Gastrocnemius medialis (tissue), 4 donors: ENCODE measurements around the gene PTH2R. TPM values are rescaled to one million over a fixed set of nuclear protein-coding genes. Genes with fewer than 3 reads are reported as not detected.

ENCODE experiments used
- ATAC-seq, 2 donors: fragments of 150-250 bp; one replicate each; pipeline ENCODE4 v1.9.1; 2016
- DNase-seq, 2 donors: peaks; one replicate each; pipeline ENCODE4 v3.0.0-alpha.2; 2019
- H3K27ac ChIP-seq, 4 donors: fragments of 200-600 bp; sonication (generic); 1 replicate in 1 of 4; 2 replicates in 3 of 4; pipeline ENCODE4 v1.5.1; 2016 to 2018; ENCODE audit warnings: mild to moderate bottlenecking in 2 of 4, moderate library complexity in 1 of 4
- H3K27me3 ChIP-seq, 3 donors: fragments of 200-600 bp; sonication (generic) in 2 of 3; 1 replicate in 1 of 3; 2 replicates in 2 of 3; pipeline versions ENCODE4 v1.5.1 to v1.6.0; 2016 to 2019; ENCODE audit warnings: mild to moderate bottlenecking in 1 of 3, moderate library complexity in 1 of 3
- H3K36me3 ChIP-seq, 2 donors: fragments of 200-600 bp; sonication (generic) in 1 of 2; one replicate each; pipeline ENCODE4 v1.5.1; 2017 to 2018
- H3K4me1 ChIP-seq, 2 donors: fragments of 200-600 bp; sonication (generic) in 1 of 2; one replicate each; pipeline ENCODE4 v1.5.1; 2016 to 2017; ENCODE audit warnings: mild to moderate bottlenecking in 2 of 2
- H3K4me3 ChIP-seq, 4 donors: fragments of 200-600 bp; sonication (generic) in 3 of 4; 1 replicate in 1 of 4; 2 replicates in 3 of 4; pipeline ENCODE4 v1.5.1; 2016 to 2019; ENCODE audit warnings: mild to moderate bottlenecking in 2 of 4
- H3K9me3 ChIP-seq, 3 donors: fragments of 200-600 bp; sonication (generic) in 2 of 3; 1 replicate in 1 of 3; 2 replicates in 2 of 3; pipeline ENCODE4 v1.5.1; 2016 to 2019
- POLR2A ChIP-seq, 2 donors: fragments of 450-650 bp; IDR thresholded peaks; one replicate each; pipeline ENCODE4 v1.6.1; 2017; ENCODE audit warnings: antibody characterized with exemption in 2 of 2, mild to moderate bottlenecking in 2 of 2, moderate library complexity in 2 of 2
- in situ Hi-C, 4 donors: fragments of 200-750 bp; cut with MboI; loops; one replicate each; pipeline versions ENCODE4 v1.15.0 to v1.8.0; 2017; ENCODE audit warnings: low sequenced_read_pairs in 4 of 4
- intact Hi-C: fragments of 100-400 bp; cut with DNase I; formaldehyde crosslinking; loops from one replicate; pipeline ENCODE4 v1.15.1; 2023; ENCODE audit warnings: low total_unique reads
- total RNA-seq, 4 donors: library from RNA; depleted of rRNA; stranded (reverse); fragments of >200 nt; gene quantifications; one replicate each; pipeline versions ENCODE4 v1.1.0 to v1.2.3, GENCODE V29; 2016
- TF ChIP-seq, protein P1 (sequence below), 5 experiments: fragments of 450-650 bp in 3 of 5; fragments of 200-600 bp in 2 of 5; sonication (generic) in 2 of 5; IDR thresholded peaks in 4 of 5; conservative IDR thresholded peaks in 1 of 5; 1 replicate in 4 of 5; 2 replicates in 1 of 5; pipeline ENCODE4 v1.5.1; 2016 to 2019; ENCODE audit warnings: antibody characterized with exemption in 5 of 5, mild to moderate bottlenecking in 3 of 5, moderate library complexity in 3 of 5

The PTH2R gene
- total RNA-seq, 4 donors from 2014 or later: not detected

DNA sequence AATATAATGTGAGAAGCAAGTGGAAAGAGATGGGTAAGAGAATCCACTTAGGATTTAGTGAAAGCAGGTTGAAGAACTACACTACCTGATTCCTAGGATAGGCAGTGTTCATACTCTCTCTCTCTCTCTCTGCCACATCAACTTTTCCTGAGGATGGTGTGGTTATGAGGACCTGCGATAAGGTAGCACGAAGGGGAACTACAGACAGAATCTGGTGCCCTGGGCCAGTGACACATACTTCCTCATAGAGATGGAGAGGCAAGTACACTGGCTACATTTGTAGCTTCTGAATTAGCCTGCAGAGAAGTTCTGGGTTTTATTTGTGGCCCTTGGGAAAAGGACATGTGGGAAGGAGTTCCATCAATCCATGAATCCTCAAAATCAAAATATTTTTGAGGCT lies 44.5 kb downstream of the PTH2R start:
- Histone ChIP-seq H3K36me3 (no peaks in the 10 kb centered on the region), H3K9me3 (no peaks in the 10 kb centered on the region), H3K27ac (no peak overlapping the region), H3K27me3 (no peaks in the 10 kb centered on the region), H3K4me1 (no peaks in the 10 kb centered on the region), H3K4me3 (no peak overlapping the region)
- ATAC-seq (no peak), DNase-seq (no peak)
- in situ Hi-C loops: no loop called here
- intact Hi-C loops: no loop called here
- TF ChIP-seq POLR2A (IDR thresholded peaks at IDR 0.05): no peak
- TF ChIP-seq, protein P1, sequence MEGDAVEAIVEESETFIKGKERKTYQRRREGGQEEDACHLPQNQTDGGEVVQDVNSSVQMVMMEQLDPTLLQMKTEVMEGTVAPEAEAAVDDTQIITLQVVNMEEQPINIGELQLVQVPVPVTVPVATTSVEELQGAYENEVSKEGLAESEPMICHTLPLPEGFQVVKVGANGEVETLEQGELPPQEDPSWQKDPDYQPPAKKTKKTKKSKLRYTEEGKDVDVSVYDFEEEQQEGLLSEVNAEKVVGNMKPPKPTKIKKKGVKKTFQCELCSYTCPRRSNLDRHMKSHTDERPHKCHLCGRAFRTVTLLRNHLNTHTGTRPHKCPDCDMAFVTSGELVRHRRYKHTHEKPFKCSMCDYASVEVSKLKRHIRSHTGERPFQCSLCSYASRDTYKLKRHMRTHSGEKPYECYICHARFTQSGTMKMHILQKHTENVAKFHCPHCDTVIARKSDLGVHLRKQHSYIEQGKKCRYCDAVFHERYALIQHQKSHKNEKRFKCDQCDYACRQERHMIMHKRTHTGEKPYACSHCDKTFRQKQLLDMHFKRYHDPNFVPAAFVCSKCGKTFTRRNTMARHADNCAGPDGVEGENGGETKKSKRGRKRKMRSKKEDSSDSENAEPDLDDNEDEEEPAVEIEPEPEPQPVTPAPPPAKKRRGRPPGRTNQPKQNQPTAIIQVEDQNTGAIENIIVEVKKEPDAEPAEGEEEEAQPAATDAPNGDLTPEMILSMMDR (IDR thresholded peaks at IDR 0.05 in 4 of 5, conservative IDR thresholded peaks at IDR 0.05 in 1 of 5): no peak

DNA sequence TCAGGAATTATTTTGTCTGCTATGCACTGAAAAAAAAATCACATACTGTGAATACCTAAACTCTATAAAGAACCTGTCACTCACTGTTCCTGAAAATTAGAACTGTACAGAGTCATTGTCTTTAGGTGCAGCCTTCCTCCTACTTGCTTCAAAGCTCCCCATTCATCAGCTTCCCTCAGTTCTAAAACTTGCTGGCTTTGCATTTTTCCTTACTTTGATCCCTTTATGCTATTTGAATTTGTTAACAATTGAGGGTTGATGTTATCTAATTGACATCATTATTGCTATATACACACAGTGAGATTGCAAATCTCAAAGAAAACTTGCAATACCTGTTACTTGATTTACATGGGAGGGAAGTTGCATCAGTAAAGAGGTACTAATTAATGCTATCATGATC lies 48.3 kb downstream of the PTH2R start:
- intact Hi-C loops (no loop called here), in situ Hi-C loops (no loop called here)
- Histone ChIP-seq H3K27me3 (no peaks in the 10 kb centered on the region), H3K9me3 (no peaks in the 10 kb centered on the region), H3K36me3 (no peaks in the 10 kb centered on the region), H3K4me1 (no peaks in the 10 kb centered on the region), H3K27ac (no peak overlapping the region), H3K4me3 (no peak overlapping the region)
- no peak for TF ChIP-seq POLR2A (IDR thresholded peaks at IDR 0.05)
- TF ChIP-seq, protein P1 (IDR thresholded peaks at IDR 0.05 in 4 of 5, conservative IDR thresholded peaks at IDR 0.05 in 1 of 5): no peak
- ATAC-seq (no peak), DNase-seq (no peak)

DNA sequence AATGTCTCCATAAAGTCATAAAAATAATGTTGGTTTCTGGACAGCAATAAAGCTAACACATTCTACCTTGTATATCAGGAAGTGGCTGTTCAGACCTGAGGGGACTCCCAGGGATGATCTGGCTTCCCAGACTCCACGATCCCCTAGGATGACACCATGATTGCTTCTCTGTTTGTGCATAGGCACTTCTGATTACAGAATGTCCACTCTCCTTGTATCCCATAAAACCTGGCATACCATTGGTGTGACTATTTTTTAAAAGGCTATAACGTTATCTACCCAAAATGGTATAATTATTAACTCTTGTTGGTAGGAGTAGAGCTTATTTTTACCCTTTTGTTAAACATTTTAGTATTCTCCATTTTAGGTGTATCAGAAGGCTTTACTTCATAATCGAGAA lies 57.1 kb downstream of the PTH2R start:
- H3K4me1 ChIP-seq: no peaks in the 10 kb centered on the region

DNA sequence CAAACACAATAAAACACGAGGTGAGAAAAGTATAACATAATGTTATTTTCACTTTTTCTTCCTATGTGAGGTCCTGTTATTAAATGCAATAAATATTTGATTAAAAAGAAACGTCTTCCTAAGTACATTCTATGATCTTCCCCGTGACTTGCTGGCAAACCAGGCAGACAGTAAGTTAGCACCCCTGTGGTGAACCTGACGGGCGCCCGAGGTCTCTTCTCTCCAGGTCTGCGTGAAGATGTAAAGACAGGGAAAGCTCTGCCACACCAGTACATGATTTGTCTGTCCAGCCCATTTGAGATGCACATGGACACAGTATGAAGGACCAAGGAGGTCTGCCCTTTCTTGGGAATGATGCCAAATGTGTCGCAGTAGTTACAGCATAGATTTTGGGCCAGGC lies 57.6 kb downstream of the PTH2R start:
- in situ Hi-C loops: no loop called here
- TF ChIP-seq, protein P1 (IDR thresholded peaks at IDR 0.05 in 4 of 5, conservative IDR thresholded peaks at IDR 0.05 in 1 of 5): no peak
- Histone ChIP-seq H3K36me3 (no peaks in the 10 kb centered on the region), H3K9me3 (no peaks in the 10 kb centered on the region), H3K27me3 (no peaks in the 10 kb centered on the region), H3K4me1 (no peaks in the 10 kb centered on the region), H3K27ac (no peak overlapping the region), H3K4me3 (no peak overlapping the region)
- no peak for ATAC-seq
- intact Hi-C loops: no loop called here
- no peak for DNase-seq

More for the DNA sequence above, 57.1 kb downstream of the PTH2R start:
- H3K4me3 ChIP-seq: no peak overlapping the region
- no peak overlapping the region for H3K27ac ChIP-seq
- no peaks in the 10 kb centered on the region for H3K36me3 ChIP-seq
- TF ChIP-seq, protein P1 (IDR thresholded peaks at IDR 0.05 in 4 of 5, conservative IDR thresholded peaks at IDR 0.05 in 1 of 5): no peak
- no peak for TF ChIP-seq POLR2A (IDR thresholded peaks at IDR 0.05)
- ATAC-seq (no peak), DNase-seq (no peak)
- in situ Hi-C loops (no loop called here), intact Hi-C loops (no loop called here)
- no peaks in the 10 kb centered on the region for H3K9me3 ChIP-seq
- H3K27me3 ChIP-seq: no peaks in the 10 kb centered on the region

DNA sequence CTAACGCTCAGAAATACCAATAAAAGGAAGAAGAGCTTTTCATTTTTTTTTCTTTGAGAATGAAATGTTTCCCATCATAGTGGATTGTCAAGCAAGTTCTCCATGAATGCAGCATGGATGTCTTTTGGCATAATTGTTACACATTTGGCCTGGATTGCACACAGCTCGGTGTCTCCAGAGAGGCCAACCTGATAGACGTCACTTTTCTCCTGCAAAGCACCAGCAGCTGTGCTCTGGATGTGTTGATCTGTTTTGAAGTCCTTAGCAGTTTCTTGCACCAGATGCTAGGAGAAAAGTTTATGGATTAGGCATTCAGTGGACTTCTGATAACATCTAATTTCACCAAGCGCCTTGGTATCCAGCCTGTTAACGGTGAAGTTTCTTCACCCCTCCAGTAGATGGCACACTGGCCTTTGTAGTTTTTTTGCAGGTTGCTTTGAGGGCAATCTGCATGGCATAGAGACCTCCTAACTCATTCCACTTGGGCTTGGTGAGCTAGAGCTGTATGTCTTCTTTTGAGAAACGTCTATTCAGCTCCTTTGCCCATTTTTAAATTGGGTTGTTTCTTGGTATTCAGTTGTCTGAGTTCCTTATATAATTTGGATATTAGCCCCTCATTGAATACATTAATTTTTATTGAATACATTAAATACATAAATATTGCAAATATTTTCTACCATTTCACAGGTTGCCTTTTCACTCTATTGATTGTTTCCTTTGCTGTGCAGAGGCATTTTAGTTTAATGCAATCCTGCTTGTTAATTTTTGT lies 59.7 kb downstream of the PTH2R start:
- in situ Hi-C loops (no loop called here), intact Hi-C loops (no loop called here)
- no peak for DNase-seq
- Histone ChIP-seq H3K27ac (no peak overlapping the region), H3K4me1 (no peaks in the 10 kb centered on the region), H3K4me3 (no peak overlapping the region), H3K36me3 (no peaks in the 10 kb centered on the region), H3K9me3 (no peaks in the 10 kb centered on the region), H3K27me3 (no peaks in the 10 kb centered on the region)
- TF ChIP-seq POLR2A (IDR thresholded peaks at IDR 0.05): no peak
- TF ChIP-seq, protein P1 (IDR thresholded peaks at IDR 0.05 in 4 of 5, conservative IDR thresholded peaks at IDR 0.05 in 1 of 5): no peak
- ATAC-seq: no peak
